Esophagus muscularis mucosa (tissue), 4 donors: Measurements from ENCODE around the gene SLC16A4.
A peak's percentile ranks its signal among the peaks of the same experiment; 100 is the strongest.

Experiments used
- CTCF ChIP-seq, 3 experiments: fragments of 200-600 bp in 2 of 3; fragments of 450-650 bp in 1 of 3; sonication (generic) in 2 of 3; IDR thresholded peaks; one replicate each; pipeline ENCODE4 v1.5.1; 2017 to 2019; ENCODE audit warnings: antibody characterized with exemption in 3 of 3, mild to moderate bottlenecking in 2 of 3, moderate library complexity in 1 of 3
- EP300 ChIP-seq: sonication (generic); formaldehyde crosslinking; IDR thresholded peaks from one replicate; pipeline ENCODE4 v1.6.1; 2017; ENCODE audit warnings: antibody characterized with exemption
- POLR2A ChIP-seq: fragments of 450-650 bp; IDR thresholded peaks from one replicate; pipeline ENCODE4 v1.6.1; 2017; ENCODE audit warnings: antibody characterized with exemption, moderate library complexity, mild to moderate bottlenecking, low read depth
- POLR2AphosphoS5 ChIP-seq, 2 donors: sonication (generic); formaldehyde crosslinking; IDR thresholded peaks; one replicate each; pipeline ENCODE4 v1.6.1; 2017; ENCODE audit warnings: antibody characterized with exemption in 2 of 2

DNA sequence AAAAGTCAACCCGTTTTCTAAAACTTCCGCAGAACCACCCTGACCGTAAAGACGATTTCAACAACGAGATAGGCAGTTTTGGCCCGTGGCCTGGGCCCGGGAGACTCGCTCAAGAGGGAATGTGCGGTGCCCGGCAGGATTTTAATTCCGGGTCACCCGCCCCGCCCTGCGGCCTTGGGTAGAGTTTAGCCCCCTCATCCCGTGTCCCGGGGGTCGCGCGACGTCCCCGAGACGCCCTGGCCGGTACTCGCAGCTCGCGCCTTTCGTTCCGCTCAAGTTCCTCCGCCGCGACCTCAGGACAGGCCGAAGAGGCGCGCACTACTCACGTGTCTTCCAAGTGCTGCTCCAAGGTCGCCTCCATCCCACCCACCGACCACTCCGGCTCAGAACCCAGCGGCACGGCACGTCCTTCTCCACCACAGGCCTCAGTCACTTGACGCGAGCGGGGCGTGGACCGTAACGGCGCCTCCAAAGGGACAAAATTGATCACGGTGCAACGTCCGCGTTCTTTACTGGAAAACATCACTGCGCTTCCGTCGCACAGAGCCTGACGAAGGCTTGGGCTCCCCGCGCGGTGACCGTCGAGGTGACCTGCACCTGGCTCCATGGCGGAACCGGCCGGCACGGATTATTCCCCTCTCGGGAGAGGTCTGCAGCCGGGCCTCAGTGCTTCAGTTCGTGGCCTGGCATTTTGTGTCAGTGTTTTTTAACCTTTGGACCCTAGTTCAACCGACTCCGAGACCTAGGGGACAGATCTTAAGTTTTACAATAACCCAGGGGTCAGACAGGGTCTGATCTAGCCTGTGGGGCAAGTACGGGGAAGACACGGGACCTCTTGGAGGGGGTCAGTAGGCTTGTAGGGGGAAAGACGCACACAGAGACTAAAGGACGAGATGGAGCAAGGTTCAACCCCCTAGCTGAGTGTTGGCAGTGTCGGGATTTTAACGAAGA lies 16.7 kb upstream of the SLC16A4 start, which contains the start of gene LAMTOR5:
- TF ChIP-seq CTCF (IDR thresholded peaks at IDR 0.05) (peak; percentile 15 to 34 (median 16)), POLR2A (peak; percentile 89), POLR2AphosphoS5 (IDR thresholded peaks at IDR 0.05) (peak; percentile 98 to 99), EP300 (no peak)
